ENCODE measurements around the gene ALPL.
"Not testable (repeated sequence)": the region's sequence is repeated elsewhere in the genome, so short reads cannot be mapped to it uniquely, and the experiment has no call there.

ALPL gene

GRCh38 chr1:21517161-21517589, 8.0 kb downstream of the ALPL start:
- no peak for TF ChIP-seq CTCF (IDR thresholded peaks at IDR 0.05; ENCODE audit: control insufficient read depth, insufficient read depth, low read depth, low read length, missing control alignments)
- H3K4me3 ChIP-seq (ENCODE audit: control insufficient read depth, low read depth, low read length): no peak overlapping the region
- DNase-seq (ENCODE audit: low read depth): no peak

GRCh38 chr1:21517660-21518480, 8.6 kb downstream of the ALPL start:
- TF ChIP-seq CTCF (IDR thresholded peaks at IDR 0.05; ENCODE audit: control insufficient read depth, insufficient read depth, low read depth, low read length, missing control alignments): no peak
- no peak overlapping the region for H3K4me3 ChIP-seq (ENCODE audit: control insufficient read depth, low read depth, low read length)
- DNase-seq (ENCODE audit: low read depth): no peak

- no peak for DNase-seq (ENCODE audit: low read depth)
- H3K4me3 ChIP-seq (ENCODE audit: control insufficient read depth, low read depth, low read length): no peak overlapping the region
- TF ChIP-seq CTCF (IDR thresholded peaks at IDR 0.05; ENCODE audit: control insufficient read depth, insufficient read depth, low read depth, low read length, missing control alignments): no peak
Measured at GRCh38 chr1:21518774-21519455, 9.7 kb downstream of the ALPL start.

- DNase-seq (ENCODE audit: low read depth); H3K4me3 ChIP-seq (ENCODE audit: control insufficient read depth, low read depth, low read length): not testable (repeated sequence)
Measured at GRCh38 chr1:21519486-21520070, 10.4 kb downstream of the ALPL start.

GRCh38 chr1:21520899-21521716, 11.9 kb downstream of the ALPL start:
- no peak for DNase-seq (ENCODE audit: low read depth)
- no peak overlapping the region for H3K4me3 ChIP-seq (ENCODE audit: control insufficient read depth, low read depth, low read length)
- no peak for TF ChIP-seq CTCF (IDR thresholded peaks at IDR 0.05; ENCODE audit: control insufficient read depth, insufficient read depth, low read depth, low read length, missing control alignments)

GRCh38 chr1:21521717-21522060, 12.5 kb downstream of the ALPL start:
- no peak for DNase-seq (ENCODE audit: low read depth)
- H3K4me3 ChIP-seq (ENCODE audit: control insufficient read depth, low read depth, low read length): no peak overlapping the region
- no peak for TF ChIP-seq CTCF (IDR thresholded peaks at IDR 0.05; ENCODE audit: control insufficient read depth, insufficient read depth, low read depth, low read length, missing control alignments)

Data from AG09309 (cell line).